Superior temporal gyrus (tissue), 1 donor: ENCODE measurements around the gene REEP6.
"Not testable (repeated sequence)": the region's sequence is repeated elsewhere in the genome, so short reads cannot be mapped to it uniquely, and the experiment has no call there.

Source experiments
- DNase-seq: peaks from one replicate; pipeline ENCODE4 v3.0.0-alpha.2; 2016; ENCODE audit errors: extremely low spot score

The REEP6 gene

GRCh38 chr19:1507763-1508506, 17.0 kb downstream of the REEP6 start:
- DNase-seq, result peak; percentile 97

- DNase-seq, result no peak
Observed at GRCh38 chr19:1508507-1508856, 17.5 kb downstream of the REEP6 start.

- no peak for DNase-seq
Observed at GRCh38 chr19:1509602-1510441, 18.8 kb downstream of the REEP6 start.

- DNase-seq, result no peak
Observed at GRCh38 chr19:1510442-1510806, 19.4 kb downstream of the REEP6 start.

GRCh38 chr19:1510807-1511206, 19.8 kb downstream of the REEP6 start:
- DNase-seq, result no peak

GRCh38 chr19:1511318-1512317, 20.6 kb downstream of the REEP6 start:
- no peak for DNase-seq

- DNase-seq, result no peak
Observed at GRCh38 chr19:1512671-1513498, 21.9 kb downstream of the REEP6 start, which contains the start of gene ADAMTSL5. Gene ADAMTSL5 (minus strand): TSS chr19:1513019. CDS start chr19:1510943, 2,076 bp downstream.

GRCh38 chr19:1513499-1514294, 22.7 kb downstream of the REEP6 start:
- no peak for DNase-seq

GRCh38 chr19:1514295-1514661, 23.3 kb downstream of the REEP6 start:
- DNase-seq, result no peak

GRCh38 chr19:1514986-1515721, 24.2 kb downstream of the REEP6 start:
- DNase-seq, result no peak

- no peak for DNase-seq
Observed at GRCh38 chr19:1516395-1516753, 25.4 kb downstream of the REEP6 start.

- no peak for DNase-seq
Observed at GRCh38 chr19:1518471-1518870, 27.5 kb downstream of the REEP6 start.

- not testable (repeated sequence) for DNase-seq
Observed at GRCh38 chr19:1519802-1520201, 28.8 kb downstream of the REEP6 start.

- no peak for DNase-seq
Observed at GRCh38 chr19:1520203-1520780, 29.3 kb downstream of the REEP6 start.

GRCh38 chr19:1521636-1522035, 30.7 kb downstream of the REEP6 start:
- DNase-seq, result peak; percentile 33

- peak; percentile 7 for DNase-seq
Observed at GRCh38 chr19:1522061-1522460, 31.1 kb downstream of the REEP6 start.

GRCh38 chr19:1522838-1523237, 31.9 kb downstream of the REEP6 start:
- DNase-seq, result no peak

- DNase-seq, result no peak
Observed at GRCh38 chr19:1523412-1524286, 32.7 kb downstream of the REEP6 start, which contains the start of gene PLK5. Gene PLK5 (plus strand): TSS chr19:1524077. CDS start chr19:1526997, 2,920 bp downstream.
